WTC11 (cell line): ENCODE measurements around the gene ARF5. TPM values are rescaled to one million over a fixed set of nuclear protein-coding genes. Genes with fewer than 3 reads are reported as not detected.

Experiments
- ERG ChIP-seq: fragments of 250-450 bp; sonication (Bioruptor Pico); IDR thresholded peaks from 2 replicates; pipeline ENCODE4 v1.8.0; 2021; ENCODE audit warnings: mild to moderate bottlenecking
- GRHL2 ChIP-seq: fragments of 250-450 bp; sonication (Bioruptor Pico); IDR thresholded peaks from 2 replicates; pipeline ENCODE4 v1.8.0; 2022; ENCODE audit warnings: mild to moderate bottlenecking, moderate library complexity; ENCODE audit not compliant: insufficient replicate concordance, severe bottlenecking
- total RNA-seq: library from RNA; stranded (reverse); gene quantifications from 3 replicates; pipeline ENCODE4 v1.2.3, GENCODE V29; 2021

ARF5 gene
- total RNA-seq, 1 experiment from 2014 or later: 167 TPM

GRCh38 chr7:127638197-127638596 is 50.0 kb downstream of the ARF5 start (continued):
- TF ChIP-seq ERG: no peak
- no peak for TF ChIP-seq GRHL2 (CRISPR knock-in tag)

Other genes with a start within 250 kb of the ARF5 start
- 5.7 to 7.0 TPM (median 6.2 TPM) in 3 replicates for gene ZNF800, start 195.7 kb upstream of the ARF5 start, total RNA-seq
- gene GCC1, start 2.8 kb upstream of the ARF5 start, total RNA-seq: 13.2 to 13.7 TPM (median 13.6 TPM) in 3 replicates
- 0.57 to 1.1 TPM (median 0.82 TPM) in 3 replicates for gene FSCN3, start 5.3 kb downstream of the ARF5 start, total RNA-seq
- gene PAX4, start 29.7 kb downstream of the ARF5 start, total RNA-seq: not detected in 3 replicates
- gene SND1, start 63.8 kb downstream of the ARF5 start, total RNA-seq: 237 to 261 TPM (median 240 TPM) in 3 replicates